ENCODE results near the gene COL24A1. TPM values are rescaled to one million over a fixed set of nuclear protein-coding genes. Genes with fewer than 3 reads are reported as not detected.

Gene COL24A1
- total and polyA plus RNA-seq, 7 donors, result under 0.01 to 8.6 (median 6.7) TPM; not detected in 1

DNA sequence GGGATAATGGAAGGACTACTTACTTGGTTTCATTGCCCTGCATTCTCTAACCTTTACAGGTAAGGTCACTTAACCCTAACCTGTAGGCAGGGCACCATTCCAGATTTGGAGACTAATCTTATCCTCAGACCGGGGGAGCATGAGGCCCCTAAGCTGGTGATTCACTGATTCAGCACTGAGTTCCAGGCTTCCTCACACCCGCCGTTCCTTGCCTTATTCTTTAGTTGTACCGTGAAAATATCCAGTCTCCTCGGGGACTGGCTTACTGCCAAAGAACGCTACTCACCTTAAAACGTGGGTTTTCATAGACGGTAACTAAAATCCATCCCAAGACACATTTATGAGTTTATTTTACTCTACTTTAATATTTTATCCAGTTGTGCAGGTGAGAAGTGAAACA lies 44.3 kb upstream of the COL24A1 start:
- Histone ChIP-seq H3K36me3 (no peaks in the 10 kb centered on the region), H3K27ac (no peak overlapping the region), H3K4me3 (no peak overlapping the region), H3K4me1 (peaks cover 0 to 19% (median 0%) of the 10 kb centered on the region in 4 donors), H3K9me3 (no peaks in the 10 kb centered on the region), H3K27me3 (no peaks in the 10 kb centered on the region)
- 55 to 83% methylated on average over 8 of the region's 8 CpGs for WGBS, 2 donors
- TF ChIP-seq POLR2A (IDR thresholded peaks at IDR 0.05) (no peak), EP300 (IDR thresholded peaks at IDR 0.05) (no peak)
- DNase-seq, result no peak
- intact Hi-C loops (cut with DNase I), result no loop called here

DNA sequence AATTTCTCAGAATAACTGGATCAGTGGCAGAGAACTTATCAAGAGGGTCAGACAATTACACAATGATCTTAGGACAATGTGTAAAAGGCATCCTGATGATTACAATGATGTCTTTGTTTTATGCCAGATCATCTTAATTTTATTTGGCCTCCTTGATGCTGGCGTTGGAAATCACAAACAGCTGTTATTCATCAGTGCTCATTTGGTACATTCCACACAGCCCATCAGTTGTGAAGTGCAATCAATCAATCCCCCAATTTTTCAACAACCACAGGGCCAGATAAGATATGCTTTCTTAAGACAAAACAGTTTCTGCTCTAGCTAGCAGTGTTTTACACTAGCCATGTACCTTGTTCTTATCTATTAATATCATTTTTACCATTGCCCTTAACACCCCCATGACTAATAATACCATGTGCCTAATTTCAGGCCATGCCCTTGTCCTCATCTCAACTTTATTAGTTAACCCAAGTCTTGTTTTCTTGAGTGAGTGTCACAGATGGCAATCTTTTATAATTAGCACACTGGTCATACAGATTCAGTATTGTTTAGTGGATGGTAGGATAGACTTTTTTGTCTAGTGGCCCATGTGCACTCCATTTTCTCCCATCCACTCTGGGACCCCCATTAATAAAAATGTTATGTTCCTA lies 40.8 kb upstream of the COL24A1 start:
- DNase-seq, result no peak
- Histone ChIP-seq H3K4me1 (peaks cover 0 to 53% (median 4%) of the 10 kb centered on the region in 4 donors), H3K27me3 (no peaks in the 10 kb centered on the region), H3K9me3 (no peaks in the 10 kb centered on the region), H3K27ac (no peak overlapping the region), H3K4me3 (no peak overlapping the region), H3K36me3 (no peaks in the 10 kb centered on the region)
- TF ChIP-seq, protein P1, sequence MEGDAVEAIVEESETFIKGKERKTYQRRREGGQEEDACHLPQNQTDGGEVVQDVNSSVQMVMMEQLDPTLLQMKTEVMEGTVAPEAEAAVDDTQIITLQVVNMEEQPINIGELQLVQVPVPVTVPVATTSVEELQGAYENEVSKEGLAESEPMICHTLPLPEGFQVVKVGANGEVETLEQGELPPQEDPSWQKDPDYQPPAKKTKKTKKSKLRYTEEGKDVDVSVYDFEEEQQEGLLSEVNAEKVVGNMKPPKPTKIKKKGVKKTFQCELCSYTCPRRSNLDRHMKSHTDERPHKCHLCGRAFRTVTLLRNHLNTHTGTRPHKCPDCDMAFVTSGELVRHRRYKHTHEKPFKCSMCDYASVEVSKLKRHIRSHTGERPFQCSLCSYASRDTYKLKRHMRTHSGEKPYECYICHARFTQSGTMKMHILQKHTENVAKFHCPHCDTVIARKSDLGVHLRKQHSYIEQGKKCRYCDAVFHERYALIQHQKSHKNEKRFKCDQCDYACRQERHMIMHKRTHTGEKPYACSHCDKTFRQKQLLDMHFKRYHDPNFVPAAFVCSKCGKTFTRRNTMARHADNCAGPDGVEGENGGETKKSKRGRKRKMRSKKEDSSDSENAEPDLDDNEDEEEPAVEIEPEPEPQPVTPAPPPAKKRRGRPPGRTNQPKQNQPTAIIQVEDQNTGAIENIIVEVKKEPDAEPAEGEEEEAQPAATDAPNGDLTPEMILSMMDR (IDR thresholded peaks at IDR 0.05), result no peak
- TF ChIP-seq POLR2A (IDR thresholded peaks at IDR 0.05) (no peak), POLR2AphosphoS5 (IDR thresholded peaks at IDR 0.05) (no peak), EP300 (IDR thresholded peaks at IDR 0.05) (no peak)
- 17 to 57% methylated on average over 1 of the region's 1 CpG for WGBS, 2 donors
- intact Hi-C loops (cut with DNase I), result no loop called here

DNA sequence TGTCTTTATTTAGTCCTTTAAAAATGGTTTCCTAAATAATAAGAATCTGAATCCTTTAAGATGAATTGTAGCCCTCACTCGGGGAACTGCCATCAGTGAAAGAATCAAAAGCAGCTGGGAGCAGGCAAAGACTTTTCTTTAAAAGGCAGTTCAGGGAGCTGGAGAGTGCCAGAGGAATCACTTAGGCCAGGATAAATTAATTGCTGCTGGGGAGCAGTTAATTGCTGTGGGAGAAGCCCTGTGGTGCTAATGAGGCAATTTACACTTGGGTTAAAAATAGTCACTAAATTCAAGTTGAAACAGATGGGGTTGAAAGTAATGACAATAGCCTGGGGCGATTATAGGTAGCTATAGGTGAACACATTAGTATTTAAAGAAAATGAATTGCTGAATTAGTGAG lies 38.7 kb upstream of the COL24A1 start:
- H3K36me3 ChIP-seq, result no peaks in the 10 kb centered on the region
- DNase-seq, result no peak
- no peaks in the 10 kb centered on the region for H3K27me3 ChIP-seq
- peak overlapping the region in 3 of 4 donors; percentile 46 to 64 (median 46) for H3K27ac ChIP-seq
- TF ChIP-seq EP300 (IDR thresholded peaks at IDR 0.05) (no peak), POLR2AphosphoS5 (IDR thresholded peaks at IDR 0.05) (no peak), POLR2A (IDR thresholded peaks at IDR 0.05) (no peak)
- H3K4me1 ChIP-seq, result peaks cover 0 to 65% (median 9%) of the 10 kb centered on the region in 4 donors
- no peak overlapping the region for H3K4me3 ChIP-seq
- intact Hi-C loops (cut with DNase I), result no loop called here
- WGBS, 2 donors, result 70 to 73% methylated on average over 2 of the region's 2 CpGs
- no peaks in the 10 kb centered on the region for H3K9me3 ChIP-seq

DNA sequence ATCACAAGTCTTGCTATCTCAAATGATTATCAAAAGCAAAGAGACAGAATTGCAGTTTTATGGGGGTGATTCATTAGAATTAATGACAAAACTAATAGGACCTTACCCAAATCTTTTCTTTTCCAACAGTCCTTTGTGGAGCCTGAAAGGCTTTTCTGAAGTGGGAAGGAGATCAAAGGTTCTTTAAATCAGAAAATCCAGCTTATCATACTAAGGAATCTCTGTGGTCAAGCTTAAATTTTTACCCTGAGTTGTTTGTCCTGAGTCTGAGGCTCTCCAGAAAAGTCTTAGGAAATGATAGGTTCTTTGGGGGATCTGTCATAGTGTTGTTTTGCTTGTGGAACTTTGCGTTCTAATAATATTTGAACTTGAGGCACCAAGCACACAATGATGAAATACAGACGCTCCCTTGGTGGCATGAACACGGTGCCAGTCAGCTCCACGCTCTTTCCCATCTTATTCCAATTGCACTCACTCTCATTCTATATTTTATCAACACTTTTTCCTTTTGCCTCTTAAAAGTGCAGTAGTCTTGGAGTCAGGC lies 38.0 kb upstream of the COL24A1 start:
- H3K27me3 ChIP-seq, result no peaks in the 10 kb centered on the region
- WGBS, 2 donors, result 85 to 89% methylated on average over 4 of the region's 4 CpGs
- peaks cover 0 to 72% (median 9%) of the 10 kb centered on the region in 4 donors for H3K4me1 ChIP-seq
- H3K4me3 ChIP-seq, result no peak overlapping the region
- peak overlapping the region in 3 of 4 donors; percentile 46 to 64 (median 46) for H3K27ac ChIP-seq
- intact Hi-C loops (cut with DNase I), result loop anchor here (5.0 kb wide), 1 partner anchor 63 kb away; no protein-coding TSS in a partner anchor
- no peaks in the 10 kb centered on the region for H3K36me3 ChIP-seq
- no peaks in the 10 kb centered on the region for H3K9me3 ChIP-seq
- DNase-seq, result no peak
- TF ChIP-seq POLR2AphosphoS5 (IDR thresholded peaks at IDR 0.05) (peak in 2 of 4 donors; percentile 51 to 62), POLR2A (IDR thresholded peaks at IDR 0.05) (no peak)

DNA sequence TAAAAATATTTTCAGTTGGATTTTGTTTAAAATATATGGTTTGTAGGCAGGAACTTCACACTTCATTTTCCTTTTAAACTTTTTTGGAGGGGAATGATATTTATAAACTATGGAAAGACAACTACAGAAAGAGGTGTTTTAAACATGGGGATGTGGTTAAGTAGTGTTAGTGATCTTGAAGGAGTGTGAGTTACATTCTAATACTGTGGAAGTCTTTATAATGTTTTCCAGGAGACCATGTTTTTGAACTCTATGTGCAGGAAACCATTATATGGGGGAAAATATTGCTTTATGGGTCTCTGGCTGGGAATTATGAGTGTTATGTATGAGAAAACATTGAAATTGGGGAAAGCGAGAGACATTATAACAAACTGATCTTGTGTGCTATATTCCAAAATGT lies 35.8 kb upstream of the COL24A1 start:
- intact Hi-C loops (cut with DNase I), result loop anchor here (5.0 kb wide), 1 partner anchor 65 kb away; no protein-coding TSS in a partner anchor
- H3K9me3 ChIP-seq, result no peaks in the 10 kb centered on the region
- no peak overlapping the region for H3K4me3 ChIP-seq
- WGBS, 2 donors, result 96 to 97% methylated on average over 1 of the region's 1 CpG
- H3K27me3 ChIP-seq, result no peaks in the 10 kb centered on the region
- no peaks in the 10 kb centered on the region for H3K36me3 ChIP-seq
- TF ChIP-seq, protein P1 (IDR thresholded peaks at IDR 0.05), result no peak
- no peak for TF ChIP-seq POLR2A (IDR thresholded peaks at IDR 0.05)
- TF ChIP-seq EP300 (IDR thresholded peaks at IDR 0.05), result no peak
- TF ChIP-seq POLR2AphosphoS5 (IDR thresholded peaks at IDR 0.05), result no peak
- H3K4me1 ChIP-seq, result peaks cover 0 to 72% (median 9%) of the 10 kb centered on the region in 4 donors
- H3K27ac ChIP-seq, result peak overlapping the region in 2 of 4 donors; percentile 20 to 60
- DNase-seq, result no peak

DNA sequence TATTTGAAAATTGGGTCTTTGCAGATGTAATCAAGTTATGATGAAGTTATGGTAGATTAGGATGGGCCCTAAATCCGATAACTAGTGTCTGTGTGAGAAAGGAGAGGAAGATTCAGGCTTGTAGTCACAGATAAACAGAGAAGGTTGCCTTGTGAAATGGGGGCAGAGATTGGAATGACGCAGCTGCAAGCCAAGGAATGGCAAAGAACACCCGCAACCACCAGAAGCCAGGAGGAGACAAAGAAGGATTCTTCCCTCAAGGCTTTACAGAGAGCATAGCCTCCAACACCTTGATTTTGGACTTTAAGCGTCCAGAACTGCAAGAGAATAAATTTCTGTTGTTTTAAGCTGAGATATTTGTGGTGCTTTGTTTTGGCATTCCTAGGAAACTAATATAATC lies 35.4 kb upstream of the COL24A1 start:
- 78% methylated on average over 4 of the region's 4 CpGs for WGBS, 2 donors
- TF ChIP-seq, protein P1 (IDR thresholded peaks at IDR 0.05), result no peak
- TF ChIP-seq EP300 (IDR thresholded peaks at IDR 0.05) (no peak), POLR2A (IDR thresholded peaks at IDR 0.05) (no peak), POLR2AphosphoS5 (IDR thresholded peaks at IDR 0.05) (no peak)
- Histone ChIP-seq H3K27me3 (no peaks in the 10 kb centered on the region), H3K36me3 (no peaks in the 10 kb centered on the region), H3K27ac (peak overlapping the region in 3 of 4 donors; percentile 20 to 60 (median 45)), H3K4me1 (peaks cover 0 to 67% (median 9%) of the 10 kb centered on the region in 4 donors), H3K4me3 (no peak overlapping the region), H3K9me3 (no peaks in the 10 kb centered on the region)
- intact Hi-C loops (cut with DNase I), result loop anchor here (2.0 to 5.0 kb wide), 2 partner anchors 35 to 65 kb away; partner anchors contain the start of gene COL24A1
- no peak for DNase-seq

All from sigmoid colon (tissue), 7 donors.